HG03103 (cell line): Measurements from ENCODE around the gene METAP1D.

Experiments
- ATAC-seq: cut with Tn5 transposase; IDR thresholded peaks from one replicate; pipeline ENCODE4 v1.9.1; 2021; ENCODE audit warnings: low read depth; ENCODE audit not compliant: unreplicated experiment

METAP1D gene

GRCh38 chr2:172119089-172119488 is 119.3 kb downstream of the METAP1D start:
- ATAC-seq, result no peak

GRCh38 chr2:172120118-172120517 is 120.4 kb downstream of the METAP1D start:
- no peak for ATAC-seq

- no peak for ATAC-seq
Observed at GRCh38 chr2:172128484-172128883, 128.7 kb downstream of the METAP1D start.

GRCh38 chr2:172129404-172129803 is 129.7 kb downstream of the METAP1D start:
- no peak for ATAC-seq
